ENCODE measurements around the gene GTF2F2.

DNA sequence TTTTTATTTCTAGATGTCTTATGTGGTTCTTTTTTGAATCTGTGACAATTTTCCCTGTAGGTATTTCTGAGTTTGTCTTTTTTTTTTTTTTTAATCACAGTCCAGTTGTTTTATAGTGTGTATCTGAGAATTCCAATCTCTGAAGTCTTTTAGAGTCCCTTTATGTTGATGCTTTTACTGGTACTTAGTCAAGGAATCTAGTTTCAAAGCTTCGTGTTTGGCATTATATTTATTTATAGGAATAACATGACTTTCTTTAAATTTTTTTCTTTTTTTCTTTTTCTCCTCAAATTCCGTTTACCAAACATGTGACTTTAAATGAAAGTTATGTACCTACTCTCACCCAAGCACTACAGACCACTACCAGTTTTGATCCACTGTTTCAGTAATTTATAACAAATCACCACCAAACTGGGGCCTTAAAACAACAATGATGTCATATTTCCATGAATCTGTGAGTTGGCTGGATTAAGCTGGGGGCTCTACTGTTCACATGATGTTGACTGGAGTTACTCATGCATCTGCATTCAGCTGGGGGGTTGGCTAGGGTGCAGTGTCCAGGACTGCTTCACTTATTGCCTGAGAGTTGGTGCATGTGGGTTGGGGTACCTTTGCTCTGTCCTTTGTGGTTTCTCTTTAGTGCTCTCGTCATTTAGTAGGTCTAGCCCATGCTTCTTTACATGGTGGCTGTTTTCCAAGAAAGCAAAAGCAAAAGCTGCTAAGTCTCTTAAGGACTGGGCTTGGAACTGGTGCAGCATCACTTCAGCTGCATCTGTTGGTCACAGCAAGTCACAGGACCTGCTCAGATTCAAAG lies 58.2 kb downstream of the GTF2F2 start:
- no peak for TF ChIP-seq CTCF (IDR thresholded peaks at IDR 0.05)
- TF ChIP-seq EHMT2 (IDR thresholded peaks at IDR 0.05; ENCODE audit: low read depth) = no peak
- no peak for TF ChIP-seq ZFP36 (IDR thresholded peaks at IDR 0.05; ENCODE audit: borderline replicate concordance, partially characterized antibody)
- TF ChIP-seq JUN (IDR thresholded peaks at IDR 0.05) = no peak

Measured in A549 (cell line).